Activated T-cell treated with anti-CD3 and anti-CD28 coated beads, Interleukin-2, amount 50 U/mL, for 48 hours (primary cell): Measurements from ENCODE around the gene SAA2.
A peak's percentile ranks its signal among the peaks of the same experiment; 100 is the strongest.
"Not testable (repeated sequence)": the region's sequence is repeated elsewhere in the genome, so short reads cannot be mapped to it uniquely, and the experiment has no call there.

Experiments used
- DNase-seq, 2 experiments: peaks; one replicate each; pipeline ENCODE4 v3.0.0-alpha.2; 2020

SAA2 gene

DNA sequence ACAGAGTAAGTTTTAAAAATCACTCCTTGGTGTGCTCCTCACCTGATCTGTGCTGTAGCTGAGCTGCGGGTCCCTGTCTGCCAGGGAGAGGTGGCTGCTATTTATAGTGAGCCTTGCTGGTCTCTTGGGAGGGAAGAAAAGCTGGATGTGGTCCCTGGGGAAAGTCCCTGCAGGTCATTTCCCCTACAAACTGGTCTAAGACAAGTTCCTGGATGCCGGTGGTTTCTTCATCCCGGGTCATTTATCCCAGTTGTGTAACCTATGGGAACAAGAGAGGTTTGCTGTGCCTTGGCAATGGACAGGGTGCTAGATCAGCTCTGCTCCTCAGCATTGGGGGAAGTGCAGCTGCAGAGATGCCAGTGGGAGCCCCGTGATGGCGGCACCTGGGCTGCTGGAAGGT is at the start of gene SAA2:
SAA2 (minus strand) TSS at position 108 of the 400 bp plus-strand sequence. CDS start 657 bp downstream, outside the sequence.
- no peak for DNase-seq

DNA sequence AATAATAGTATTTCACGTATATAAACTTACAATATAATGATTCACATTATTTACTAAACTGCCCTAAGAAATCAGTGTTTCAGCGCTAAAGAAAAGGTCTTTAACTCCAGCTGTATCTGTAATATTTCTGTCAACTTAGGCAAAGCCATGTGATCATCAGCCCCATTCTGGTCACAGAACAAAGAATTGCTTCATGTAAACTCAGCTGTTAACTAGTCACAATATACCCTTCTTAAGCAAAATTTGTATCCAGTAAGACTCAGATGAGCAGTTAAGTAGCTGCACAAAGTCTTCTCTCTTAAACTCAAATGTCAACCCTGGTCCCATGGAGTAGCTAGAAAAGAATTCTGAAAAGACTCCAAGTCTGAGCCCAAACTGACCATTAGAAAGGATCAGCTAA is 46.8 kb upstream of the SAA2 start:
- DNase-seq = no peak

GRCh38 chr11:18294862-18295261 is 46.4 kb upstream of the SAA2 start:
- no peak for DNase-seq

DNA sequence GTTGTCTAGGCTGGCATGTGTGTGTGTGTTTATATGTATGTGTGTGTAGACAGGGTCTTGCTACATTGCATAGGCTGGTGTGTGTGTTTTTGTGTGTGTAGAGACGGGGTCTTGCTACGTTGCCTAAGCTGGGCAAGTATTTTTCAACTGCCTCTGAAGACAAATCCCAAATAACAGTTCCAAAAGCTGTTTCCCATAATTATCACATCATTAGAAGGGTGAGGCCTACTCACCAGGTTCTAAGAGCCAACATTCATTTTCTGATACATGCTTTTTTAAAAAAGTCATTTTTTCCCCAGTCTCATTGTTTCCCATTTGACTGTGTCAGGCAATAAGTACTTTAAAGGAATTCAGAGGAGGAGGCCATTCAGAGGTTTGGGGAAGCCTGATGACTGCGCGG is 40.4 kb upstream of the SAA2 start:
- DNase-seq = no peak

DNA sequence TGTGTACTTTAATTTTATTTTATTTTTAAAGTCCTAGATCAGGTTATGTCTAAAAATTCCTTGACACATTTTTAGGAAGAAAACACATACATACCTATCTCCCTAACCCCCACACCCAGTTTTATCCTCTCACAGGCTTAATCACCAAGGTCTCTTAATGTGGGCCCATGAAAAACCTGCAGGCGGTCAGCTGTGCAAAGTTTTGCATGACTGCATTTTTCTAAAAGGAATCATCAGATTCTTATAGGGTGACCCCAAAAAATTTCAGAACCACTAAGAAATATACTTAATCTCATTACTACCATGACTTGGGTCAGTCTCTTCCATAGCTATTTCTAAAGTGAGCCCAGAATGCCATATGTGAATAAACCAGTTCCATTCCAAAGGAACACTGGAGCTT is 37.4 kb upstream of the SAA2 start:
- DNase-seq = no peak

DNA sequence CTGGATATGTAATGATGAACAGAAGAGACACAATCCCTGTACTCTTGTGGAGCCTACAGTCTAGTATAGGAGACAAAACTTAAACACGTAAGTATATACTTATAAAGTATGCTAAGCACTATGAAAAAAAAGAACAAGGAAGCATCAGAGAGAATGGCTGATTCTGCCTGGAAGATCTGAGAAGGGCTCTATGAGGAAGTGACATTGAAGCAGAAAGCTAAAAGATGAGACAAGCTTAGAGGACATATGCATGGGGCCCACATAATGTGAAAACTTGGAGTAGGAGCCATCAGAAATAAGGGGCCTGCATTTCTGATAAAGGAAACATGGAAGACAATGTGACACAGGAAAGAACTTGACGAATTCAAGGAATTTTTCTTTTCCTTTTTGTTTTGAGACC is 34.2 kb upstream of the SAA2 start:
- no peak for DNase-seq

DNA sequence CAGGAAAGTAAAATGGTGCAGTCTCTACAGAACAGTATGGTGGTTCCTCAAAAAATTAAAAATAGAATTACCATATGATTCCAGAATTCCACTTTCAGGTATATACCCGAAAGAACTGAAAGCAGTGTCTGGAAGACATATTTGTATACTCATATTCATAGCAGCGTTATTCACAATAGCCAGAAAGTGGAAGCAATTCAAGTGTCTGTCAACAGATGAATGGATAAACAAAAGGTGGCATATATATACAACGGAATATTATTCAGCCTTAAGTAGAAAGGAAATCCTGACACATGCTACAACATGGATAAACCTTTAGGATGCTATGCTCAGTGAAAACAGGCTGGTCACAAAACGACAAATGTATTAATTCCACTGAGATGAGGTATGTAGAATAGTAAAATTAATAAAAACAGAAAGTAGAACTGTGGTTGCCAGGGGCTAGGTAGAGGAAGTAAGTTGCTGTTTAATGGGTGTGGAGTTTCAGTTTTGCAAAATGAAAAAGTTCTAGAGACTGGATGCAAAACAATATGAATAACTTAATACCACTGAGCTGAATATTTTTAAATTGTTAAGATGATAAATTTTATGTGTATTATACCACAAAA is 32.1 kb upstream of the SAA2 start:
- no peak for DNase-seq

DNA sequence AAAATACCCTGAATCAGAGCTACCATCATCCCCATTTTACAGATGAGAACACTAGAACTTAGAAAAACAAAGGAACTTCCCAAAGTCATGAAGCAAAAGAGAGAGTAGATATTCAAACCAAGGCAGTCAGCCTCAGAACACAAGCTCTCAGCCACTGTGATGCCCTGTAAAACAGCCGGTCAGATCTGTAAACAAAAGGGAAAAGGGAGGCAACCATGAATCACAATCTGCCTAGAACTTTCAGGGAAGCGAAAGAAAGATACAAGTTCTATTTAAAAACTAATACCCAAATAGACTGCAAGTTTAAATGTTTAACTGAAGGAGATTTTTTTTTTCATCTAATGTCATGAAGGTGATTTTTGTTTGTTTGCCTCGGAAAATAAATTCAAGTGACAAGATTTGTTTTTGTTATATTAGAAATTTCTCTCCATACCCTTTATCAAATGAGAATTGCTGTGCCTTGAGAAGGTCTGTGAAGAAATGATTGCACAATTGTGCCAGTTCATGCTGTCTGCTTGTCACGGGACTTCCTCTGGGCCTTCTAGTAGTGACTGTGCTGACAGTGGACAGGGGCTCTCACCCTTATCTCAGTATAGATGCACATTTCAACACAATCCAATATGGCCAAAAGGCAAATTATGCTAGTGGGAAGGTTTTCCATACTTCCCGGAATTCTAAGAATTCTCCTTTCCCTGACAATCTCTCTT is 29.2 kb upstream of the SAA2 start:
- DNase-seq = no peak

DNA sequence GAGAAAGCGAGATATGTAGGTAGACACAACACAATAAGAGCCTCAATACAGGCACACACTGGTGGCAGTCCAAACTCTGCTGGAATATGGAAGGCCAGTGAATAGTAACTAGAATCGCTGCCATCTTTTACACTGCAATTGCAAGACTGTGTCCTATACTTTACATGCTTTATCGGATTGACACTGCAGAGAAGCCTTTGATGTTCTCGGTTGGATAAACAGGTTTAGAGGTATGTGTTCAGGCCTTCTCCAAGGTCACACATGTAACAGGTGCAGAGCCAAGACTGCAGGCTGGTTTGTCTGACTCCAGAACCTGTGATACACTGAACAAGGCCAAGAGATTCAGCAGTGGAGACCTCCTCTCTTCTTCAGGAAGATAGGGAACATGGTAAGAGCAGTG is 22.7 kb upstream of the SAA2 start:
- DNase-seq = no peak

GRCh38 chr11:18270102-18270501 is 21.6 kb upstream of the SAA2 start:
- no peak for DNase-seq

- DNase-seq = not testable (repeated sequence)
Measured at GRCh38 chr11:18269252-18269651, 20.8 kb upstream of the SAA2 start.

DNA sequence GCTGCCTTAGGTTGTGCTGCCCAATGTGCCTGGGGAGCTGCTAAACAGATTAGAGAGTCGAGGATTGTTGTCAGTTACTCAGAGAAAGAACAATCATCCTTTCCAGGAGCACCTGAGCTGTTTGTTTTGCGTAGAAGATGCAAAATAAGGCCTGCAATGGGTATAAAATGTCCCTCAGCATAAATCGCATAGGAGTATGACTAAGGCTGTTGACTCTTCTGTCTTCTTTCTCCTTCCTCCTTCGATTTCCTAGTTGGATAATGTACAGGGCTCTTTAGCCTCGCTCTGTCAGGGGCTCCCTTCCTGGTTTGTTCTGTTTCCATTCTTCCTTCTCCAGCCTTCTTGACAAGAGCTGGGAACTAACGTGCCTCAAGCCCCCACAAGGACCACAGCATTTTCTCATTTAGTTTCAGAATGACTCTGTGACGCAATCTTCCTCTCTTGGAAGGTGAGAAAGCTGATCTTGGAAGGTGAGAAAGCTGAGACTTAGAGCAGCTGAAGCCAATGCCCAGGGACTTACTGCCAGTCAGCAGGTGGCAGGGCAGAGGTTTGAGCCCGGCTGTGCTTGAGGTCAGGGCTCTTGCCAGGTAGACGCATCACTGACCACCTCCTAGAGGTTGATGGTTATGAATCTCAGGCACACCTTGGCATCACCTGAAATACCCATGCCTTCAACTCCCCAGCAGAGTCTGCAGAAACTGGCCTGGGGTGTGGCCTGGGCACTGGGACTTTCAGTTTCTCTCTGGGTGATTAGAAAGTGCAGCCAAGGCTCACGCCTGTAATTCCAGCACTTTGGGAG is 19.1 kb upstream of the SAA2 start:
- not testable (repeated sequence) for DNase-seq

DNA sequence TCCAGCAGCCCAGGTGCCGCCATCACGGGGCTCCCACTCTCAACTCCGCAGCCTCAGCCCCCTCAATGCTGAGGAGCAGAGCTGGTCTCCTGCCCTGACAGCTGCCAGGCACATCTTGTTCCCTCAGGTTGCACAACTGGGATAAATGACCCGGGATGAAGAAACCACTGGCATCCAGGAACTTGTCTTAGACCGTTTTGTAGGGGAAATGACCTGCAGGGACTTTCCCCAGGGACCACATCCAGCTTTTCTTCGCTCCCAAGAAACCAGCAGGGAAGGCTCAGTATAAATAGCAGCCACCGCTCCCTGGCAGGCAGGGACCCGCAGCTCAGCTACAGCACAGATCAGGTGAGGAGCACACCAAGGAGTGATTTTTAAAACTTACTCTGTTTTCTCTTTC is 17.5 kb upstream of the SAA2 start, which contains the start of gene SAA1:
SAA1 (plus strand) TSS at position 316 of the 400 bp plus-strand sequence. CDS start 624 bp downstream, outside the sequence.
- DNase-seq = no peak

- DNase-seq = no peak
Measured at GRCh38 chr11:18264677-18265555, 16.4 kb upstream of the SAA2 start.

DNA sequence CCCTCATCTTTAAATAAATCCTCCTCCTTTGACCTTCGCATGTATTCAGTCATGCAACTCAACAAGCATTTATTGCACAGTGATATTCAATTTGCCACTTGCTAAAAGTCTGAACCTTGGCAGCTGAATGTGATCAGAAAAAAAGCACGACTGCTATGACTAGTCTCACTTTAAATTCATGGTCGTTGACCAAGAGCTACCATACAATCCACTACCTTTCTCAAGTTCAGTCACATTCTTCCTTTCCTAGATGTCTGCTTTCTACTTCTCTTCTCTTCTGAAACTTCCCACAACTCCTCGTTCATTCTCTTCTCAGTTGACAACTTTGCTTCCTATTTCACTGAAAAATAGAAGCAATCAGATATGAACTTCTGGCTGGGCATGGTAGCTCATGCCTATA is 15.6 kb upstream of the SAA2 start:
- no peak for DNase-seq

DNA sequence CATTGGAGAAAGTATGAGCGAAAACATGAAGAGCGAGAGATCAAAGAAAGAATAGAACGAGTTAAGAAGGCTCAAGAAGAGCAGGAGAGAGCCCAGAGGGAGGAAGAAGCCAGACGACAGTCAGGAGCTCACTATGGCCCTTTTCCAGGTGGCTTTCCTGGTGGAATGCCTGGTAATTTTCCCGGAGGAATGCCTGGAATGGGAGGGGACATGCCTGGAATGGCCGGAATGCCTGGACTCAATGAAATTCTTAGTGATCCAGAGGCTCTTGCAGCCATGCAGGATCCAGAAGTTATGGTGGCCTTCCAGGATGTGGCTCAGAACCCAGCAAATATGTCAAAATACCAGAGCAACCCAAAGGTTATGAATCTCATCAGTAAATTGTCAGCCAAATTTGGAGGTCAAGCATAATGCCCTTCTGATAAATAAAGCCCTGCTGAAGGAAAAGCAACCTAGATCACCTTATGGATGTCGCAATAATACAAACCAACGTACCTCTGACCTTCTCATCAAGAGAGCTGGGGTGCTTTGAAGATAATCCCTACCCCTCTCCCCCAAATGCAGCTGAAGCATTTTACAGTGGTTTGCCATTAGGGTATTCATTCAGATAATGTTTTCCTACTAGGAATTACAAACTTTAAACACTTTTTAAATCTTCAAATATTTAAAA is 14.3 kb upstream of the SAA2 start:
- not testable (repeated sequence) for DNase-seq

GRCh38 chr11:18261721-18262120 is 13.3 kb upstream of the SAA2 start:
- no peak for DNase-seq

- no peak for DNase-seq
Measured at GRCh38 chr11:18259259-18259658, 10.8 kb upstream of the SAA2 start.

- no peak for DNase-seq
Measured at GRCh38 chr11:18254781-18255361, 6.4 kb upstream of the SAA2 start.

GRCh38 chr11:18253778-18254338 is 5.4 kb upstream of the SAA2 start:
- peak in 1 of 2 experiments; percentile 1 for DNase-seq

DNA sequence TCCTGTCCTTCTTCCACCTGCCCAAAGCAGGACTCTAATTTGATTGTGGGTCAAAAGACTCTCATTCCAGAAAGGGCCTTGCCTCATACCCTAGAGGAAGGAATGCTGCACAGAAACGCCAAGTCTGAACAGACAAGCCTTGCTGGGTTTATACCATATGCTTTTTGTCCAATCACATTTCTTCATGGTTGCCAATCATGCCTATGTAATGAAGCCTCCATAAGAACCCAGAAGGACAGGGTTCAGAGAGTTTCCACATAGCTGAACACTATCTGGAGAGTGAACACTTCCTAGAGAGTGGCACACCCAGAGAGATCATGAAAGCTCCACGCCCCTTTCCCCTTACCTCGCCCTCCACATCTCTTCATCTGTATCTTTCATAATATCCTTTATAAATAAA is 4.8 kb upstream of the SAA2 start:
- no peak for DNase-seq
